ENCODE results near the gene FGF14. TPM values are rescaled to one million over a fixed set of nuclear protein-coding genes. Genes with fewer than 3 reads are reported as not detected.

Gene FGF14
- total RNA-seq, 2 donors from 2014 or later, result 1.3 to 3.7 TPM

DNA sequence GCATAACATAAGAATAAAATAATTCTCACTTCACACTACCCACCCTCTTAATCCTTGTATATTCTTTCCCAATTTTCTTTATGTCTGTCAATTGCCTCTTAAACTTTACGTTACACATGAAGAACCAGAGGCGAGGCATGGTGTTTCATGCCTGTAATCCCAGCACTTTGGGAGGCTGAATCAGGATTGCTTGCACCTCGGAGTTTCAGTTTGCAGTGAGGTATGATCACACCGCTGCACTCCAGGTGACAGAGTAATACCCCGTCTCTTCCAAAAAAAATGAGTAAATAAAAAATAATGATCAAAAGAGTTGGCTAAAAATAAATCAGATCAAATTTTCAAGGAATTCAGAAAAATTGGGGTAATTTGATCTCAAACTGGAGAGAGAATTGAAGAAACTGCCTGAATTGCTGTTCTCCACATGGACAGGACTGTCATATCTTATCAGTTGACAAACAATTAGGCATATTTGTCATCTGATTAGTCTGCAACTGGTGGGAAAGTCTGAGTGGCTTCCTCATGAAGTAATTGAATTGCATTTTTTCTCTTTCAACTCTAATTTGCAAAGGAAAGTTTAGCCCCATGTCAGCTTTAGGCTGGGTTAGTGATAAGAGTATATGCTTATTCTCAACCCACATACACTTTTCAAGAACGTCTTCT, 646.5 kb downstream of the FGF14 start:
- DNase-seq (no peak), ATAC-seq (no peak)
- intact Hi-C loops (cut with DNase I), result loop anchor here (5.0 to 10.0 kb wide), 2 partner anchors 238 to 241 kb away; no protein-coding TSS in a partner anchor

DNA sequence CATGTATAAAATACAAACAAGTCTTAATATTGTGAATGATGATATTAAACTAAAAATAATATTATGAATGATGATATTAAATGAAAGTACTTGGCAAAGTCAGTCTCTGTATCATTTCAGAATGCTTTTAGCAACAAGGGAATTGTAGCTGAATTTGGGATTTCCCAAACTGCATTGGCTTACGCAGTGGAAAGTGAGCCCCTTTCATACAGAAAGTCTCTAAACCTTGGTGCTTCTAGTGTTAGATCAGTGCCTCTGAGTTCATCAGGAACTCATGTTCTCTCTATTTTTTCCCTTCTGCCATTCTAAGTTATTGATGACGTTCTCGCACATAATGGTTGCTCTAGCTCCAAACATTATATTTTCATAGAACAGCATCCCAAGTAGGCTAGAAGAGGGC, 649.4 kb downstream of the FGF14 start:
- DNase-seq (no peak), ATAC-seq (no peak)
- intact Hi-C loops (cut with DNase I), result loop anchor here in 1 of 2 donors (10.0 kb wide), 1 partner anchor 238 kb away; no protein-coding TSS in a partner anchor

DNA sequence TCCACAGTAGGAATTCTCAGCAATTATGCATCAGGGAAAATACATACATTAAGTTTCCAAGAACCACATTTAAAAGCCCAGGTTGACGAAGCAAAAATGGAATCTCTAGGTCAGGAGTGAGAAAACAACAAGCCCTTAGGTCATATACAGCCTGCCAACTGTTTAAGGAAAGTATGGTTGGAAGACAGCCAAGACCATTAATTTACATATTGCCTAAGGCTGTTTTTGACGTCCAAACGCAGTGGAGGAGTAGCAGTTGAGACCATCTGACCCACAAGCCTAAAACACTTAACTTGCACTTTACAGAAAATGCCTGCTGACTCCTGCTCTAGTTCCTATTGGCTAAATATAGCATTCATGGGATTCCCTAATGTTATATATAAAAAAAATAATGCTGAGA, 650.4 kb downstream of the FGF14 start:
- peak; percentile 52 to 65 for ATAC-seq
- intact Hi-C loops (cut with DNase I), result loop anchor here in 1 of 2 donors (10.0 kb wide), 1 partner anchor 237 kb away; no protein-coding TSS in a partner anchor
- DNase-seq, result no peak

DNA sequence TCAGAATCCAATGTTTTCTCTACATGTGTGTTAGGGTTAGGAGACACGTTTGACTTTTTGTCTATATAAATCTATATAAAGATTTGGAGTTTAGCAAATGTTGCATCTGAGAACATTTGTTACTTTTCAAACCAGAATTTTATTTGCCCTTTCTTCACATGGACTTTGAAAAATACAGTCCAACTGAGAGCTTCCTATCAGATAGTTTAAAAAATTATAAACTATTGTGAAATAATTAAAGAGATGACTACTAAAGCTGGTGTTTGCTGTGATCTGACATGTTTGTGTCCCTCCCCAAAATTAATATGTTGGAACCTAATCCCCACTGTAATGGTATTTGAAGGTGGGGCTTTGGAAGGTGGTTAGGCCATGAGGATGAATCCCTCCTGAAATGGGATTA, 652.3 kb downstream of the FGF14 start:
- intact Hi-C loops (cut with DNase I), result no loop called here

DNA sequence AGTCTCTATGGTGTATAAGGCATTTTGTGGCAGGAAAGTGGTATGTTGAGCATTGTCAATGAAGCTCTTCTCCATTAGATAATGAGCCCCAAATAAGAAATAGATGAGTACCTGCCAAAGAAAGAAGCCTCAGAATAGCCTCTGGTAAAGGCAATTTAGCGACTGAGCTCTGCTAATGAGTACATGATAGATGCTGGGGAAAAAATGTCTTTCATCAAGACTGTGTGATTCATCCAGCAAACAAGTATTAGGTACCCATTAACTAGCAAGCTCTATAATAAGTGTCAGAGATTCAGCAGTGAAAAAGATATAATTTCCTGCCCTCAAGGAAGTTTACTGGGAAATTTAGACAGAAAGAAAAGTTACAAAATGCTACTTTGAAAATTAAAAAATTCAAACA, 654.8 kb downstream of the FGF14 start:
- intact Hi-C loops (cut with DNase I), result no loop called here
- no peak for ATAC-seq

More for the DNA sequence above, 652.3 kb downstream of the FGF14 start:
- ATAC-seq, result no peak
- no peak for DNase-seq

DNA sequence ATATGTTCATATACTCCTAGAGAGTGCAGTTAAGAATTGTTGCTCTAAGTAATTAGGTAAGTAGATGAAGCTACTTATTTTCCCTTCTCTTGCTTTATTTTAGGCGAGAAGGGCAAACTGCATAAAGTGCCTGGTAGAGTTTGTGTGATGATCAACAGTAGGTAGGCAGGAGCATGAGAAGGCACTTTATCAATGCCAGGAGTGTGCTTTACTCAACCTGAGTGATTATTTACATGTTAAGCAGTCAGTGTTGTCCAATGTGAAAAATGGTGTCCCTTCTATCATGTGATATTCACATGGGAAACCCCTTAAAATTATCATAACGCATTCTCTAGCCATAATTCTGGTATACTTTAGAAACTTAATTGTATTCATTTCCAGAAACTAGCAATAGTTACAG, 655.3 kb downstream of the FGF14 start:
- ATAC-seq (no peak), DNase-seq (no peak)
- intact Hi-C loops (cut with DNase I), result no loop called here

More for the DNA sequence above, 654.8 kb downstream of the FGF14 start:
- no peak for DNase-seq

DNA sequence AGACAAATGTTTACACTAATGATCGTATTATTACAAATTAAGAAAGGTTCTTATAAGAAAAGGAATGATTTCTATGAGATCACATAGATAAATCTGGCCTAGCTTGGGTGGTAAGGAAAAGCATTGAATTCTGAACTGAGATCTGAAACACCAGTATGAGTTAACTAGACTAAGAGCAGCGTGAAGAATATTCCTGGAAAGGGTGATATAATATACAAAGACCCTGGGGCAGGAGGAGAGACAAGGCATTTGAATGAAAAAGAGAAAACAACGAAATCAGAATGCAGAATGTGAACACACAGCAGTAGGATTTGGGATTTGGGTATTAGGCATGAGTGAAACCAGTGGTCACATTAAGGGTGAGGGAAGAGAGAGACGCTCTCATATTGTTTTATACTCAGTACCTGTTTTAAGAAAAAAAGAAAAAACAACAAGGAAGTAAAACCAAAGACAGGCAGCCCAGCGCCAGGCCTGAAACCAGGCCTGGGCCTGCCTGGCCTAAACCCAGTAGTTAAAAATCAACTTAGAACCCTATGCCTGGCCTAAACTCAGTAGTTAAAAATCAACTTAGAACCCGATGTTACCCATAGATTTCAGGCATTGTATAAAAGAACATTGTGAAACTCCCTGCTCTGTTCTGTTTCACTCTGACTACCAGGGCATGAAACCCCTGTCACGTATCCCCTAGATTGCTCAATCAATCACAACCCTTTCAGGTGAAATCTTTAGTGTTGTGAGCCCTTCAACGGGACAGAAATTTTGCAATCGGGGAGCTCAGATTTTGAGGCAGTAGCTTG, 662.3 kb downstream of the FGF14 start:
- intact Hi-C loops (cut with DNase I), result no loop called here

GRCh38 chr13:101738336-101738735, 663.5 kb downstream of the FGF14 start:
- intact Hi-C loops (cut with DNase I), result no loop called here
- no peak for DNase-seq
- no peak for ATAC-seq

More for the DNA sequence above, 662.3 kb downstream of the FGF14 start:
- ATAC-seq, result no peak
- DNase-seq, result no peak

DNA sequence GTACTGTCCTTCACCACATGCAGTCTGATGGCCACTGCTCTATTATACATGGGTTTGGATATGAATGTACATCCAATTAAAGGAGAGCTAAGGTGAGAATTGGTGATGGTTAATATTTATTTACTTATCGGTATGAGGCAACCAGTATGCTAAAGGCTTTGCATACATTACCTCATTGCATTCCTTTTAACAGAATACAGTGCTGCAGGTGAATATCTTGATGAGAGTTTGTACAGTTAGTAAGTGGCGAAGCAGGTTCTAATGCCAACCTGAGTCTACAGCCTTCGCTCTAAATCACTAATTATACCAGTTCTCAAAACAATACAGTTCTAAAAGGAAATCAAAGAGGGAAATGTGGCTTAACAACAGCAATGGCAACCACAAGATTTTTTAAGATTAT, 665.3 kb downstream of the FGF14 start:
- DNase-seq (no peak), ATAC-seq (no peak)
- intact Hi-C loops (cut with DNase I), result no loop called here

DNA sequence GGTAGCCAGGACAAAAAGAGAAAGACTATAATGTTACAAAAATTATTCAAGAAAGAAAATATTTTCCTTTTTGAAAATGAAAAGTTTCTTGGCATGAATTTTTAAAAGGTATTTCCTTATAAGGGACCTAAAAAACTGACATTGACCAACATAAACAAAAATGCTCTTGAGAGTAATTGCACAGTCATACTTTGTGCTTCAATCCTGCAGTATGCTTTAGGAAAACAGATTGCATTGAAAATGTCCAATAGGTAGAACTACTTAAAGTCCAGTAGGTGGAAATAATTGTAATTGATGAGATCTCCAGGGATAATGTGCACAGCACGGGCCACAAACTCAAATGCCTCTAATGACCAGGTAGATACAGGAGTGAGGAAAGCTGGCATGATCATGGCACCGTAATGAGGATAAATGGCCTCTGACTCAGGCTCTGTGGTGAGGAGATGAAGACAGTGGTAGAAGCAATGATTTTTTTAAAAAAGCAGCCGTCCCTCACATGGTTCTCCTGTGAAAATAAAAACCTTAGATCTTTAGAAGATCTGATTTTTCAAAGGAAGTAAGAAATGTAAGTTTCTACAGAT, 671.3 kb downstream of the FGF14 start:
- no peak for DNase-seq
- no peak for ATAC-seq
- intact Hi-C loops (cut with DNase I), result no loop called here

GRCh38 chr13:101728615-101729014, 673.2 kb downstream of the FGF14 start:
- DNase-seq (no peak), ATAC-seq (no peak)
- intact Hi-C loops (cut with DNase I), result loop anchor here in 1 of 2 donors (5.0 kb wide), 1 partner anchor 101 kb away; no protein-coding TSS in a partner anchor

DNA sequence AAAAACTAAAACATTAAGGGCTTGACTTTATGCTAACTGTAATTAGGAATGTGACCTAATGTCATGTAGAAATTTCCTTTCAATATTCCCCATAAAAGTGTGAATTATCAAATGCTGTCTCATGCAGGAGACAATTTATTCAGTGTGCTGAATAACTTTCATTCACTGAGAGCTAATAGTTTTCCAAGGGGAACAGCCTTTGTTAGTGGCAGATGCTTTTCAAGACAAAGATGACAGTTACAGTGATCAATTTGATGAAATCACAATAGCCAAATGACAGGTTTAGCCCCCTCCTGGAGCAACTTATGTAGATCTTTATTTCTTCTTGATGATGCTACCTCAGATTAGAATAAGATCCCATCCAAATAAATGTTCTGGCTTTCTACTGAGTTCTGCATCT, 673.8 kb downstream of the FGF14 start:
- ATAC-seq, result no peak

GRCh38 chr13:101727118-101727517, 674.7 kb downstream of the FGF14 start:
- intact Hi-C loops (cut with DNase I), result loop anchor here in 1 of 2 donors (5.0 kb wide), 1 partner anchor 100 kb away; no protein-coding TSS in a partner anchor
- ATAC-seq, result no peak
- no peak for DNase-seq

More for the DNA sequence above, 673.8 kb downstream of the FGF14 start:
- intact Hi-C loops (cut with DNase I), result loop anchor here in 1 of 2 donors (5.0 kb wide), 1 partner anchor 101 kb away; no protein-coding TSS in a partner anchor
- DNase-seq, result no peak

- no peak for ATAC-seq
- intact Hi-C loops (cut with DNase I), result loop anchor here in 1 of 2 donors (5.0 kb wide), 1 partner anchor 99 kb away; no protein-coding TSS in a partner anchor
- DNase-seq, result no peak
Measured at GRCh38 chr13:101726681-101727080, 675.2 kb downstream of the FGF14 start.

- intact Hi-C loops (cut with DNase I), result no loop called here
- no peak for ATAC-seq
Measured at GRCh38 chr13:101718496-101718895, 683.4 kb downstream of the FGF14 start.

GRCh38 chr13:101717353-101717752, 684.5 kb downstream of the FGF14 start:
- intact Hi-C loops (cut with DNase I), result no loop called here
- DNase-seq (no peak), ATAC-seq (no peak)

More at GRCh38 chr13:101718496-101718895, 683.4 kb downstream of the FGF14 start:
- DNase-seq, result no peak

DNA sequence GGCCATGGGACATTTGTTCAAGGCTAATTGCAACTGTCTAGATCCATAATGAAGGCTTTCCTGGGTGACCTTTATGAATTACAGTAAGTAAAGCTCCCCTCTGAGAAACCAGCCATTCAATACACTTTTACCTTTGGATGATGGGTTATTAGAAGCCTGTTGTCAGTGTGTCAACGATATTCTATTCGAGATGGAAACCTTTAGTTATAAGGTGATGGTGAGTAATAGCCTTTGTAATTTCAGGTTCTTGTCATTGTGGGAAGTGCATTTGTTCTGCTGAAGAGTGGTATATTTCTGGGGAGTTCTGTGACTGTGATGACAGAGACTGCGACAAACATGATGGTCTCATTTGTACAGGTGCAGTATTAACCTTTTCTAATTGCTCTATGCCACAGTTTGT, 687.7 kb downstream of the FGF14 start:
- DNase-seq, result no peak
- intact Hi-C loops (cut with DNase I), result no loop called here

DNA sequence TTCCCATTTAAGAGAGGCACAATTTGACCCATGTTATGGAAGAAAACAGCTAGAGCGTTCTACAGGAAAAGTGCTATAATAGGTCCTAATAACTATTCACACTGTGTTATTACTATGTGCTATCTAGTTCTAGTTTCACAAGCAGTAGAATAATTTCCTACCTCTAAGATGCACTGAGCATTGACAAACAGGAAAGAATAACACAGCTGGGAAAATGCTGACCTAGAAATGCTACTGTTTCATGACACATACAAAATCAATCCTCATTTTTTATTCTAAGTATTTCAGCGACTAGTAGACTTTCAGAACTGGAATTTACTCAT, 689.9 kb downstream of the FGF14 start:
- DNase-seq (no peak), ATAC-seq (no peak)
- intact Hi-C loops (cut with DNase I), result no loop called here

More for the DNA sequence above, 687.7 kb downstream of the FGF14 start:
- no peak for ATAC-seq

DNA sequence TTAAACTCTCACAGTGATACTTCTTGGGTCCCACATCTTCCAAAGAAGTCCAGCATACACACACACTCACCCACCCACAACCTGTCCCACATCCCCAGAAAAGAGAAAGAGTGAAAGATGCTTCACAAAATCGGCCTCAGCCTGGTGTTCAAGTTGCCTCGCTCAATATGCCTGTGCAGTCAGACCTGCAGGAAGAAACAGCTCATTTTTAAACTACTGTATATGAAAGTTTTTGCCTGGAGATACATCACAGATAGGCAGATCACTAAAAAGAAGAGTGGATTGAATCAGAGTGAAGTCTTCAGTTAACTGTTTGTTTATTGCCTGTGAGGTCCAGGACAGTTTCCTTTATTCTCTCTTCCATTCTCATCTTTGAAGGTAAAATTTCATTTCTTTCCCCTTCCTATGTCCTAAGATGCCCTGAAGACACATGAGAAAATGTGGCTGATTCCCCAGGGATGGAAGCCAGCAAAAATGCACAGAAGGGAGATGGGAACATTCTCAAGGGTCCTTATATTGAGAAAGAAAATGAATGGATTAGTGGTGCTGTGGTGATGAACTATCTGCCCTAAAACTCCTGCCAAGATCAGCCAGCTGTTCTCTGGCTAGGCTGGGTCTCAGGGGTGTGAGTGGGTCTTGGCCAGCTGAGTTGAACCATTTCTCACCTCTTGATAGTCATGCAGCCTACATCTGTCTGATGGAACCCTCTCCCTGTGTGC, 690.4 kb downstream of the FGF14 start:
- peak in 1 of 2 donors; percentile 70 for ATAC-seq
- intact Hi-C loops (cut with DNase I), result no loop called here
- no peak for DNase-seq
